B cell (primary cell): ENCODE results near the gene ERICH6. TPM values are rescaled to one million over a fixed set of nuclear protein-coding genes. Genes with fewer than 3 reads are reported as not detected.

Source experiments
- ATAC-seq: fragments of 200-7000 bp; cut with Tn5 transposase; one replicate; pipeline ENCODE4 v1.10.0; 2021; ENCODE audit warnings: low read depth, mild to moderate bottlenecking, moderate number of reproducible peaks, moderate library complexity
- CTCF ChIA-PET: fragments of 350-600 bp; sonication (Branson Sonifier 250); formaldehyde crosslinking; loops from one replicate; lab custom pipeline; 2021; ENCODE audit warnings: antibody characterized with exemption, inconsistent platforms; lab: Charles Lee
- POLR2A ChIA-PET: fragments of 350-600 bp; sonication (Branson Sonifier 250); formaldehyde crosslinking; loops from one replicate; lab custom pipeline; 2021; ENCODE audit warnings: antibody characterized with exemption; lab: Charles Lee
- DNase-seq: peaks from one replicate; pipeline ENCODE4 v3.0.0; 2013
- H2AFZ ChIP-seq: 2 replicates; pipeline ENCODE4 v1.6.1; 2012; ENCODE audit warnings: mild to moderate bottlenecking, low read depth, low read length; ENCODE audit not compliant: insufficient read depth, poor library complexity, severe bottlenecking
- H3K27ac ChIP-seq, 2 donors: 1 replicate in 1 of 2; 2 replicates in 1 of 2; pipeline ENCODE4 v1.5.1; 2012 to 2013; ENCODE audit warnings: low read length in 2 of 2, mild to moderate bottlenecking in 2 of 2, moderate library complexity in 1 of 2
- H3K27me3 ChIP-seq, 4 experiments: fragments of 200-600 bp in 1 of 4; sonication (generic) in 1 of 4; replicated peaks in 1 of 4; 1 replicate in 2 of 4; 2 replicates in 2 of 4; pipeline versions ENCODE4 v1.6.1 to v1.7.0; 2013 to 2016; ENCODE audit warnings: low read length in 3 of 4, mild to moderate bottlenecking in 2 of 4, mixed read lengths in 1 of 4, moderate library complexity in 1 of 4; ENCODE audit not compliant: insufficient read depth in 4 of 4, control insufficient read depth in 3 of 4; ENCODE audit errors: control extremely low read depth in 1 of 4
- H3K36me3 ChIP-seq, 2 experiments: replicated peaks in 1 of 2; 1 replicate in 1 of 2; 2 replicates in 1 of 2; pipeline versions ENCODE4 v1.6.1 to v1.7.1; 2013; ENCODE audit warnings: low read length in 1 of 2; ENCODE audit not compliant: insufficient read depth in 2 of 2, control insufficient read depth in 1 of 2; ENCODE audit errors: control extremely low read depth in 1 of 2, extremely low read depth in 1 of 2
- H3K4me1 ChIP-seq, 2 donors: fragments of 200-600 bp in 1 of 2; sonication (generic) in 1 of 2; 1 replicate in 1 of 2; 2 replicates in 1 of 2; pipeline versions ENCODE4 v1.5.1 to v1.6.1; 2013 to 2017; ENCODE audit warnings: low read length in 2 of 2; ENCODE audit not compliant: control insufficient read depth in 2 of 2, insufficient read depth in 2 of 2
- H3K4me2 ChIP-seq: replicated peaks from 2 replicates; pipeline ENCODE3; 2012; ENCODE audit warnings: mild to moderate bottlenecking, low read depth, low read length; ENCODE audit not compliant: poor library complexity, severe bottlenecking
- H3K4me3 ChIP-seq, 5 experiments: fragments of 200-600 bp in 1 of 5; sonication (generic) in 1 of 5; 1 replicate in 3 of 5; 2 replicates in 2 of 5; pipeline versions ENCODE4 v1.5.1 to v1.7.0; 2011 to 2016; ENCODE audit warnings: low read length in 4 of 5, mild to moderate bottlenecking in 4 of 5, low read depth in 2 of 5, control low read depth in 1 of 5, moderate library complexity in 1 of 5; ENCODE audit not compliant: insufficient read depth in 1 of 5; ENCODE audit errors: control extremely low read depth in 1 of 5, extremely low read depth in 1 of 5
- H3K79me2 ChIP-seq: fragments of 200-600 bp; sonication (generic); one replicate; pipeline ENCODE4 v1.6.0; 2016; ENCODE audit warnings: low read length; ENCODE audit not compliant: control insufficient read depth, insufficient read depth
- H3K9ac ChIP-seq: fragments of 200-600 bp; sonication (generic); 2 replicates; pipeline ENCODE4 v1.6.1; 2017; ENCODE audit warnings: mild to moderate bottlenecking, low read length, moderate library complexity
- H3K9me3 ChIP-seq, 3 donors: one replicate each; pipeline versions ENCODE4 v1.6.1 to v1.7.1; 2013; ENCODE audit warnings: low read length in 2 of 3; ENCODE audit not compliant: control insufficient read depth in 2 of 3, insufficient read depth in 1 of 3; ENCODE audit errors: control extremely low read depth in 1 of 3
- H4K20me1 ChIP-seq: 2 replicates; pipeline ENCODE4 v1.6.0; 2012; ENCODE audit warnings: mild to moderate bottlenecking, low read length; ENCODE audit not compliant: insufficient read depth, control insufficient read depth, poor library complexity, severe bottlenecking
- H3K27ac Mint-ChIP-seq: one replicate; pipeline ENCODE4 v1.8.0; 2021; ENCODE audit warnings: mixed read lengths
- H3K27me3 Mint-ChIP-seq: one replicate; pipeline ENCODE4 v1.8.0; 2021; ENCODE audit warnings: mixed read lengths
- H3K4me1 Mint-ChIP-seq: one replicate; pipeline ENCODE4 v1.8.0; 2021; ENCODE audit warnings: mixed read lengths
- H3K4me3 Mint-ChIP-seq: one replicate; pipeline ENCODE4 v1.8.0; 2021; ENCODE audit warnings: mixed read lengths
- H3K9me3 Mint-ChIP-seq: one replicate; pipeline ENCODE4 v1.8.0; 2022; ENCODE audit warnings: mixed read lengths; ENCODE audit not compliant: insufficient read depth
- CTCF ChIP-seq: fragments of 200-600 bp; IDR thresholded peaks from one replicate; pipeline ENCODE4 v1.8.0; 2022; ENCODE audit warnings: antibody characterized with exemption, mild to moderate bottlenecking
- EZH2 ChIP-seq: IDR thresholded peaks from 2 replicates; pipeline ENCODE4 v1.6.1; 2012; ENCODE audit warnings: borderline replicate concordance, low read depth, mild to moderate bottlenecking, moderate library complexity, low read length; ENCODE audit not compliant: insufficient read depth, poor library complexity, severe bottlenecking
- WGBS: methylation state at CpG from one replicate; pipeline ENCODE4 v1.1.5; 2013; ENCODE audit warnings: missing lambda C conversion rate; ENCODE audit not compliant: insufficient coverage; 5-methylcytosine and 5-hydroxymethylcytosine counted together
- intact Hi-C: fragments of 100-400 bp; cut with micrococcal nuclease; formaldehyde crosslinking; loops from one replicate; pipeline ENCODE4 v1.10.0; 2022
- polyA plus RNA-seq: library from polyadenylated mRNA; depleted of rRNA; stranded (reverse); fragments of >200 nt; gene quantifications from 2 replicates; pipeline ENCODE4 v1.2.3, GENCODE V29; 2012
- total RNA-seq, 2 donors: library from RNA; stranded (reverse); fragments of 120-200 nt in 1 of 2; gene quantifications; 1 replicate in 1 of 2; 2 replicates in 1 of 2; pipeline versions ENCODE4 v1.2.3 to v1.2.4, GENCODE V29; 2013 to 2022

ERICH6 gene
- total and polyA plus RNA-seq, 2 donors (not counting 1 experiment from before 2014, with no cell fraction given): 0.44 TPM; not detected in 1

- Histone ChIP-seq H4K20me1 (no peaks in the 10 kb centered on the region), H3K27me3 (no peaks in the 10 kb centered on the region), H3K4me1 (peaks cover 29 to 35% of the 10 kb centered on the region in 2 donors), H2AFZ (no peak overlapping the region), H3K79me2 (no peaks in the 10 kb centered on the region), H3K4me3 (peak overlapping the region in 1 of 5 experiments; percentile 33), H3K36me3 (no peaks in the 10 kb centered on the region), H3K9ac (peak overlapping the region; percentile 29), H3K9me3 (peaks cover 0 to 5% (median 5%) of the 10 kb centered on the region in 3 donors), H3K4me2 (peak overlapping the region; percentile 75), H3K27ac (peak overlapping the region in 1 of 2 donors; percentile 56)
- intact Hi-C loops: loop anchor here (5.0 kb wide), 1 partner anchor 74 kb away; no protein-coding TSS in a partner anchor
- peak overlapping the region; percentile 2 for H3K27ac Mint-ChIP-seq
- DNase-seq: peak; percentile 69
- TF ChIP-seq CTCF (no peak), EZH2 (no peak)
- ChIA-PET POLR2A (no interaction called here), CTCF (no interaction called here)
- WGBS: 0% methylated on average over 1 of the region's 2 CpGs
- H3K4me3 Mint-ChIP-seq: peak overlapping the region; percentile 83
- H3K27me3 Mint-ChIP-seq: no peaks in the 10 kb centered on the region
- peak; percentile 96 for ATAC-seq
- H3K9me3 Mint-ChIP-seq: no peaks in the 10 kb centered on the region
- peaks cover 25% of the 10 kb centered on the region for H3K4me1 Mint-ChIP-seq
Measured at GRCh38 chr3:150681057-150681456, 22.7 kb downstream of the ERICH6 start.

GRCh38 chr3:150680562-150680961 is 23.2 kb downstream of the ERICH6 start:
- Histone ChIP-seq H3K27me3 (no peaks in the 10 kb centered on the region), H3K4me1 (peaks cover 29 to 35% of the 10 kb centered on the region in 2 donors), H4K20me1 (no peaks in the 10 kb centered on the region), H3K27ac (peak overlapping the region in 1 of 2 donors; percentile 56), H3K4me3 (peak overlapping the region in 1 of 5 experiments; percentile 17), H3K9me3 (peaks cover 0 to 10% (median 9%) of the 10 kb centered on the region in 3 donors), H3K79me2 (no peaks in the 10 kb centered on the region), H2AFZ (no peak overlapping the region), H3K4me2 (peak overlapping the region; percentile 75), H3K9ac (peak overlapping the region; percentile 29), H3K36me3 (no peaks in the 10 kb centered on the region)
- WGBS: no CpG with 5 or more reads among the region's 5 CpGs
- intact Hi-C loops: loop anchor here (5.0 kb wide), 1 partner anchor 73 kb away; no protein-coding TSS in a partner anchor
- Mint-ChIP-seq H3K27me3 (no peaks in the 10 kb centered on the region), H3K27ac (no peak overlapping the region), H3K9me3 (no peaks in the 10 kb centered on the region), H3K4me1 (peaks cover 25% of the 10 kb centered on the region), H3K4me3 (peak overlapping the region; percentile 83)
- ChIA-PET CTCF (interaction anchor here (1.5 to 1.6 kb wide), 2 partner anchors 24 to 83 kb away, joined by 3 to 4 read pairs; partner anchors contain the start of genes ERICH6 and SIAH2), POLR2A (no interaction called here)
- ATAC-seq (no peak), DNase-seq (no peak)
- no peak for TF ChIP-seq EZH2
- TF ChIP-seq CTCF: no peak
